Measurements from ENCODE around the gene GMEB1. TPM values are rescaled to one million over a fixed set of nuclear protein-coding genes. Genes with fewer than 3 reads are reported as not detected.
"Not testable (repeated sequence)": the region's sequence is repeated elsewhere in the genome, so short reads cannot be mapped to it uniquely, and the experiment has no call there.

GMEB1 gene
- total RNA-seq, 1 donor from 2014 or later, result 12.6 TPM

DNA sequence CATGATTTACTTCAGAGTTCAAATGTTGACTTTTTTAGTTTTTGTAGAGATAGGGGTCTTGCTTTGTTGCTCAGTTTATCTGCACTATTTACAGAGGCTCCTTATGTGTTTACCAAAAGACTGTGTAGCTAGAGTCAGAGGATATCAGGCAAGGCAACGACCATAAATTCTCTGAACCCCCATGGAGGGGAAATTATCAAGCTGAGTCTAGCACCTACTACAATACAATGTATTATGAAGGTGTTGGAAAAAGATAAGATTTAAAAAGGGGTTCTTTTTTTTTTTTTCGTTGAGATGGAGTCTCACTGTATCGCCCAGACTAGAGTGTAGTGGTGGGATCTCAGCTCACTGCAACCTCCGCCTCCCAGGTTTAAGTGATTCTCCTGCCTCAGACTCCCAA lies 16.4 kb downstream of the GMEB1 start:
- DNase-seq (ENCODE audit: low read depth) (no peak), FAIRE-seq (no peak)
- Histone ChIP-seq H3K27me3 (ENCODE audit: insufficient read depth, low read length) (no peaks in the 10 kb centered on the region), H2AFZ (ENCODE audit: low read depth, low read length) (no peak overlapping the region), H3K4me1 (ENCODE audit: insufficient read depth, low read length) (no peaks in the 10 kb centered on the region), H3K9me3 (ENCODE audit: insufficient read depth, low read depth, low read length) (no peaks in the 10 kb centered on the region), H3K27ac (ENCODE audit: low read depth, low read length) (no peak overlapping the region), H3K36me3 (ENCODE audit: insufficient read depth, low read length) (no peaks in the 10 kb centered on the region), H3K9ac (ENCODE audit: low read length) (no peak overlapping the region), H4K20me1 (ENCODE audit: insufficient read depth, low read length) (no peaks in the 10 kb centered on the region), H3K79me2 (ENCODE audit: insufficient read depth, low read length) (peaks cover 8% of the 10 kb centered on the region), H3K4me2 (ENCODE audit: low read length) (no peak overlapping the region), H3K4me3 (ENCODE audit: insufficient read depth, low read depth, low read length) (no peak overlapping the region)
- TF ChIP-seq, protein P1, sequence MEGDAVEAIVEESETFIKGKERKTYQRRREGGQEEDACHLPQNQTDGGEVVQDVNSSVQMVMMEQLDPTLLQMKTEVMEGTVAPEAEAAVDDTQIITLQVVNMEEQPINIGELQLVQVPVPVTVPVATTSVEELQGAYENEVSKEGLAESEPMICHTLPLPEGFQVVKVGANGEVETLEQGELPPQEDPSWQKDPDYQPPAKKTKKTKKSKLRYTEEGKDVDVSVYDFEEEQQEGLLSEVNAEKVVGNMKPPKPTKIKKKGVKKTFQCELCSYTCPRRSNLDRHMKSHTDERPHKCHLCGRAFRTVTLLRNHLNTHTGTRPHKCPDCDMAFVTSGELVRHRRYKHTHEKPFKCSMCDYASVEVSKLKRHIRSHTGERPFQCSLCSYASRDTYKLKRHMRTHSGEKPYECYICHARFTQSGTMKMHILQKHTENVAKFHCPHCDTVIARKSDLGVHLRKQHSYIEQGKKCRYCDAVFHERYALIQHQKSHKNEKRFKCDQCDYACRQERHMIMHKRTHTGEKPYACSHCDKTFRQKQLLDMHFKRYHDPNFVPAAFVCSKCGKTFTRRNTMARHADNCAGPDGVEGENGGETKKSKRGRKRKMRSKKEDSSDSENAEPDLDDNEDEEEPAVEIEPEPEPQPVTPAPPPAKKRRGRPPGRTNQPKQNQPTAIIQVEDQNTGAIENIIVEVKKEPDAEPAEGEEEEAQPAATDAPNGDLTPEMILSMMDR (IDR thresholded peaks at IDR 0.05; ENCODE audit: insufficient read depth, low read depth, low read length), result no peak
- TF ChIP-seq EZH2 (IDR thresholded peaks at IDR 0.05; ENCODE audit: insufficient read depth, low read length), result no peak
- Mint-ChIP-seq H3K27me3 (ENCODE audit: low read depth, unreplicated experiment) (no peaks in the 10 kb centered on the region), H3K9me3 (ENCODE audit: unreplicated experiment) (no peaks in the 10 kb centered on the region), H3K4me3 (ENCODE audit: unreplicated experiment) (no peak overlapping the region), H3K27ac (ENCODE audit: unreplicated experiment) (no peak overlapping the region), H3K4me1 (ENCODE audit: low read depth, unreplicated experiment) (no peaks in the 10 kb centered on the region), H3K36me3 (ENCODE audit: low read depth, unreplicated experiment) (peaks cover 15% of the 10 kb centered on the region)

- H3K9me3 Mint-ChIP-seq (ENCODE audit: unreplicated experiment); H4K20me1 ChIP-seq (ENCODE audit: insufficient read depth, low read length); H3K4me2 ChIP-seq (ENCODE audit: low read length); FAIRE-seq; H3K9ac ChIP-seq (ENCODE audit: low read length); H3K79me2 ChIP-seq (ENCODE audit: insufficient read depth, low read length); H3K4me1 ChIP-seq (ENCODE audit: insufficient read depth, low read length); H3K27me3 ChIP-seq (ENCODE audit: insufficient read depth, low read length); DNase-seq (ENCODE audit: low read depth); H3K4me3 ChIP-seq (ENCODE audit: insufficient read depth, low read depth, low read length); H3K4me3 Mint-ChIP-seq (ENCODE audit: unreplicated experiment); H2AFZ ChIP-seq (ENCODE audit: low read depth, low read length); H3K4me1 Mint-ChIP-seq (ENCODE audit: low read depth, unreplicated experiment); H3K36me3 Mint-ChIP-seq (ENCODE audit: low read depth, unreplicated experiment); H3K27ac Mint-ChIP-seq (ENCODE audit: unreplicated experiment); H3K27ac ChIP-seq (ENCODE audit: low read depth, low read length); H3K9me3 ChIP-seq (ENCODE audit: insufficient read depth, low read depth, low read length); H3K27me3 Mint-ChIP-seq (ENCODE audit: low read depth, unreplicated experiment): not testable (repeated sequence)
- peaks cover 16% of the 10 kb centered on the region for H3K36me3 ChIP-seq (ENCODE audit: insufficient read depth, low read length)
These were observed 23.0 kb downstream of the GMEB1 start for GRCh38 chr1:28691627-28692026.

DNA sequence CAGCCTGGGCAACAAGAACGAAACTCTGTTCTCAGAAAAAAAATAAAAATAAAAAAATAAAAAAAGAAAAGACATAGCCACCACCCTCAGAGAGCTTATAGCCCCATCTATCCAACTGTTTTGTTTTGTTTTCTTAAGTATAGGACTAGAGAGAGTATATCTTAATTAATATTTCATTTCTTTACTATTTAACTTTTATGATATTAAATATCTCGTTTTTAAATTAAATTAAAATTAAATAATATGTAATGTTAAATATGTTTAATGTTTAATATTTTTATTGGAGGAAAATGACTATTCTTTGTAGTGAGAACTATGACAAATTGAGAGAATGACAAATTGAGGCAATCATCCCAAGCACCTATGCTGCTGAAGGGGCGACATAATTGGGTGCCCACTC lies 35.0 kb downstream of the GMEB1 start:
- Histone ChIP-seq H3K4me2 (ENCODE audit: low read length) (no peak overlapping the region), H3K9me3 (ENCODE audit: insufficient read depth, low read depth, low read length) (no peaks in the 10 kb centered on the region), H3K4me1 (ENCODE audit: insufficient read depth, low read length) (no peaks in the 10 kb centered on the region), H4K20me1 (ENCODE audit: insufficient read depth, low read length) (no peaks in the 10 kb centered on the region), H3K4me3 (ENCODE audit: insufficient read depth, low read depth, low read length) (no peak overlapping the region), H3K36me3 (ENCODE audit: insufficient read depth, low read length) (peaks cover 16% of the 10 kb centered on the region), H2AFZ (ENCODE audit: low read depth, low read length) (no peak overlapping the region), H3K27ac (ENCODE audit: low read depth, low read length) (no peak overlapping the region), H3K27me3 (ENCODE audit: insufficient read depth, low read length) (no peaks in the 10 kb centered on the region), H3K79me2 (ENCODE audit: insufficient read depth, low read length) (no peaks in the 10 kb centered on the region), H3K9ac (ENCODE audit: low read length) (no peak overlapping the region)
- no peaks in the 10 kb centered on the region for H3K9me3 Mint-ChIP-seq (ENCODE audit: unreplicated experiment)
- H3K36me3 Mint-ChIP-seq (ENCODE audit: low read depth, unreplicated experiment), result peaks cover 8% of the 10 kb centered on the region
- no peak overlapping the region for H3K27ac Mint-ChIP-seq (ENCODE audit: unreplicated experiment)
- no peak for FAIRE-seq
- H3K4me3 Mint-ChIP-seq (ENCODE audit: unreplicated experiment), result no peak overlapping the region
- DNase-seq (ENCODE audit: low read depth), result no peak
- H3K27me3 Mint-ChIP-seq (ENCODE audit: low read depth, unreplicated experiment), result no peaks in the 10 kb centered on the region
- TF ChIP-seq EZH2 (IDR thresholded peaks at IDR 0.05; ENCODE audit: insufficient read depth, low read length), result no peak
- TF ChIP-seq, protein P1 (IDR thresholded peaks at IDR 0.05; ENCODE audit: insufficient read depth, low read depth, low read length), result no peak
- H3K4me1 Mint-ChIP-seq (ENCODE audit: low read depth, unreplicated experiment), result no peaks in the 10 kb centered on the region
